ENCODE results near the gene TBC1D10B.

DNA sequence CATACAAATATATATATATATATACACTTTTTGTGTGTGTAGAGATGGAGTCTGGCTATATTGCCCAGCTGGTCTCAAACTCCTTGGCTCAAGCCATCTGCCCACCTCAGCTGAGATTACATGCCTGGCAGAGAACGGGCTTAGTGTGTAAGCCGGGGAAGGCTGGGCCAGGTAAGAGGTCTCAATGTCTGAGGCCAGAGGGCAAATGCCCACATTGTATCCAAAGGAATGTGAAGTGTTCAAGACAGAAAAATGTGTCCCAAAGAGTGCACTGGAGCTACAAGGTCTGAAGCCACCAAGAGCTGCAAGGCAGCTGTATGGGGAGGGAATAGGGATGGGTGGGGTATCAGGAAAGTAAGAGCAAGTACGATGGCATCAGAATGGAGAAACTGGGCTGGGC lies 24.0 kb downstream of the TBC1D10B start:
- TF ChIP-seq, protein P1, sequence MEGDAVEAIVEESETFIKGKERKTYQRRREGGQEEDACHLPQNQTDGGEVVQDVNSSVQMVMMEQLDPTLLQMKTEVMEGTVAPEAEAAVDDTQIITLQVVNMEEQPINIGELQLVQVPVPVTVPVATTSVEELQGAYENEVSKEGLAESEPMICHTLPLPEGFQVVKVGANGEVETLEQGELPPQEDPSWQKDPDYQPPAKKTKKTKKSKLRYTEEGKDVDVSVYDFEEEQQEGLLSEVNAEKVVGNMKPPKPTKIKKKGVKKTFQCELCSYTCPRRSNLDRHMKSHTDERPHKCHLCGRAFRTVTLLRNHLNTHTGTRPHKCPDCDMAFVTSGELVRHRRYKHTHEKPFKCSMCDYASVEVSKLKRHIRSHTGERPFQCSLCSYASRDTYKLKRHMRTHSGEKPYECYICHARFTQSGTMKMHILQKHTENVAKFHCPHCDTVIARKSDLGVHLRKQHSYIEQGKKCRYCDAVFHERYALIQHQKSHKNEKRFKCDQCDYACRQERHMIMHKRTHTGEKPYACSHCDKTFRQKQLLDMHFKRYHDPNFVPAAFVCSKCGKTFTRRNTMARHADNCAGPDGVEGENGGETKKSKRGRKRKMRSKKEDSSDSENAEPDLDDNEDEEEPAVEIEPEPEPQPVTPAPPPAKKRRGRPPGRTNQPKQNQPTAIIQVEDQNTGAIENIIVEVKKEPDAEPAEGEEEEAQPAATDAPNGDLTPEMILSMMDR (IDR thresholded peaks at IDR 0.05; ENCODE audit: low read depth, low read length) = no peak
- TF ChIP-seq EZH2phosphoT487 (IDR thresholded peaks at IDR 0.05; ENCODE audit: low read depth) = no peak

Measured in OCI-LY3 (cell line).